ENCODE results near the gene C6orf52. TPM values are rescaled to one million over a fixed set of nuclear protein-coding genes. Genes with fewer than 3 reads are reported as not detected.
A peak's percentile ranks its signal among the peaks of the same experiment; 100 is the strongest.

C6orf52 gene
- total and polyA plus RNA-seq, 9 of the 15 experiments (the other 6 are each of a cell fraction or from before 2014, with no cell fraction given) = 6.7 to 37.0 (median 11.1) TPM

DNA sequence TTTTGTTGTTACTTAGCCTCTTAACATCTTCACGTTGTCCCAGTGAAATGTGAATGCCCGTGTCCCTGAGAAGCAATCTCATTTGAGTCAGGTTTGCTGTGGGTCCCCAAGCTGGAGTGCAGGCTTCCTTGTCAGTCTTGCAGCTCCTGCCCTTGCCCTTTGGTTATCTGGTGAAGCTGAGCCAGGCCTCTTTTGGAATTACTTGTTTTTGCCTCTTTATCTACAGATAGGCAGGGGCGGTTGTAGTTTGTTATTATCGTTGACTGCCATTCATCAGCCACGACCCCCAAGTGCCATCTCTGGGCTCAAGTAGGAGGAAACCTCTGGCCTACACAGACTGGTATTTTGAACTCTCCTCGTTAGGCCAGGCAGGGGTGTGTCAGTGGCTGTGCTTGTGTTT, 30.6 kb upstream of the C6orf52 start (continued):
- TF ChIP-seq, protein P1, sequence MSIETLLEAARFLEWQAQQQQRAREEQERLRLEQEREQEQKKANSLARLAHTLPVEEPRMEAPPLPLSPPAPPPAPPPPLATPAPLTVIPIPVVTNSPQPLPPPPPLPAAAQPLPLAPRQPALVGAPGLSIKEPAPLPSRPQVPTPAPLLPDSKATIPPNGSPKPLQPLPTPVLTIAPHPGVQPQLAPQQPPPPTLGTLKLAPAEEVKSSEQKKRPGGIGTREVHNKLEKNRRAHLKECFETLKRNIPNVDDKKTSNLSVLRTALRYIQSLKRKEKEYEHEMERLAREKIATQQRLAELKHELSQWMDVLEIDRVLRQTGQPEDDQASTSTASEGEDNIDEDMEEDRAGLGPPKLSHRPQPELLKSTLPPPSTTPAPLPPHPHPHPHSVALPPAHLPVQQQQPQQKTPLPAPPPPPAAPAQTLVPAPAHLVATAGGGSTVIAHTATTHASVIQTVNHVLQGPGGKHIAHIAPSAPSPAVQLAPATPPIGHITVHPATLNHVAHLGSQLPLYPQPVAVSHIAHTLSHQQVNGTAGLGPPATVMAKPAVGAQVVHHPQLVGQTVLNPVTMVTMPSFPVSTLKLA (conservative IDR thresholded peaks at IDR 0.05) = no peak
- TF ChIP-seq, protein P2, sequence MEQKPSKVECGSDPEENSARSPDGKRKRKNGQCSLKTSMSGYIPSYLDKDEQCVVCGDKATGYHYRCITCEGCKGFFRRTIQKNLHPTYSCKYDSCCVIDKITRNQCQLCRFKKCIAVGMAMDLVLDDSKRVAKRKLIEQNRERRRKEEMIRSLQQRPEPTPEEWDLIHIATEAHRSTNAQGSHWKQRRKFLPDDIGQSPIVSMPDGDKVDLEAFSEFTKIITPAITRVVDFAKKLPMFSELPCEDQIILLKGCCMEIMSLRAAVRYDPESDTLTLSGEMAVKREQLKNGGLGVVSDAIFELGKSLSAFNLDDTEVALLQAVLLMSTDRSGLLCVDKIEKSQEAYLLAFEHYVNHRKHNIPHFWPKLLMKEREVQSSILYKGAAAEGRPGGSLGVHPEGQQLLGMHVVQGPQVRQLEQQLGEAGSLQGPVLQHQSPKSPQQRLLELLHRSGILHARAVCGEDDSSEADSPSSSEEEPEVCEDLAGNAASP (IDR thresholded peaks at IDR 0.05) = no peak
- TF ChIP-seq ZNF551 (CRISPR knock-in tag; IDR thresholded peaks at IDR 0.05) = no peak
- no peak for TF ChIP-seq PTBP1 (IDR thresholded peaks at IDR 0.05; ENCODE audit: low read depth, low read length)
- no peak for TF ChIP-seq CEBPG (CRISPR knock-in tag; IDR thresholded peaks at IDR 0.05)
- TF ChIP-seq CEBPG (tag; conservative IDR thresholded peaks at IDR 0.05 in 1 of 2, IDR thresholded peaks at IDR 0.05 in 1 of 2) = no peak
- no peak for TF ChIP-seq POU5F1 (IDR thresholded peaks at IDR 0.05; ENCODE audit: borderline replicate concordance, low read depth, low read length, partially characterized antibody)
- TF ChIP-seq POLR2AphosphoS5 (IDR thresholded peaks at IDR 0.05; ENCODE audit: control insufficient read depth, insufficient read depth, low read depth, low read length) = peak; percentile 86; the same call in 1 of the 2 replicates
- no peak for TF ChIP-seq DMBX1 (CRISPR knock-in tag; IDR thresholded peaks at IDR 0.05; ENCODE audit: borderline replicate concordance)
- no peak for TF ChIP-seq NFXL1 (CRISPR knock-in tag; IDR thresholded peaks at IDR 0.05)
- TF ChIP-seq, protein P3, sequence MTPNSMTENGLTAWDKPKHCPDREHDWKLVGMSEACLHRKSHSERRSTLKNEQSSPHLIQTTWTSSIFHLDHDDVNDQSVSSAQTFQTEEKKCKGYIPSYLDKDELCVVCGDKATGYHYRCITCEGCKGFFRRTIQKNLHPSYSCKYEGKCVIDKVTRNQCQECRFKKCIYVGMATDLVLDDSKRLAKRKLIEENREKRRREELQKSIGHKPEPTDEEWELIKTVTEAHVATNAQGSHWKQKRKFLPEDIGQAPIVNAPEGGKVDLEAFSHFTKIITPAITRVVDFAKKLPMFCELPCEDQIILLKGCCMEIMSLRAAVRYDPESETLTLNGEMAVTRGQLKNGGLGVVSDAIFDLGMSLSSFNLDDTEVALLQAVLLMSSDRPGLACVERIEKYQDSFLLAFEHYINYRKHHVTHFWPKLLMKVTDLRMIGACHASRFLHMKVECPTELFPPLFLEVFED (CRISPR knock-in tag; conservative IDR thresholded peaks at IDR 0.05) = no peak
- TF ChIP-seq, protein P4, sequence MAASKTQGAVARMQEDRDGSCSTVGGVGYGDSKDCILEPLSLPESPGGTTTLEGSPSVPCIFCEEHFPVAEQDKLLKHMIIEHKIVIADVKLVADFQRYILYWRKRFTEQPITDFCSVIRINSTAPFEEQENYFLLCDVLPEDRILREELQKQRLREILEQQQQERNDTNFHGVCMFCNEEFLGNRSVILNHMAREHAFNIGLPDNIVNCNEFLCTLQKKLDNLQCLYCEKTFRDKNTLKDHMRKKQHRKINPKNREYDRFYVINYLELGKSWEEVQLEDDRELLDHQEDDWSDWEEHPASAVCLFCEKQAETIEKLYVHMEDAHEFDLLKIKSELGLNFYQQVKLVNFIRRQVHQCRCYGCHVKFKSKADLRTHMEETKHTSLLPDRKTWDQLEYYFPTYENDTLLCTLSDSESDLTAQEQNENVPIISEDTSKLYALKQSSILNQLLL (CRISPR knock-in tag; IDR thresholded peaks at IDR 0.05; ENCODE audit: borderline replicate concordance) = no peak
- TF ChIP-seq ZNF408 (CRISPR knock-in tag; IDR thresholded peaks at IDR 0.05; ENCODE audit: low read depth) = no peak
- no peak for TF ChIP-seq ZNF324 (CRISPR knock-in tag; IDR thresholded peaks at IDR 0.05)
- TF ChIP-seq CCNT2 (IDR thresholded peaks at IDR 0.05; ENCODE audit: borderline replicate concordance, extremely low read depth, insufficient read length, low read depth, low read length) = no peak
- no peak for TF ChIP-seq POLR2B (IDR thresholded peaks at IDR 0.05; ENCODE audit: low read depth, partially characterized antibody)
- no peak for TF ChIP-seq ZSCAN29 (IDR thresholded peaks at IDR 0.05)
- TF ChIP-seq BRCA1 (IDR thresholded peaks at IDR 0.05) = no peak
- TF ChIP-seq BRCA1 (CRISPR knock-in tag; IDR thresholded peaks at IDR 0.05) = no peak
- TF ChIP-seq, protein P5, sequence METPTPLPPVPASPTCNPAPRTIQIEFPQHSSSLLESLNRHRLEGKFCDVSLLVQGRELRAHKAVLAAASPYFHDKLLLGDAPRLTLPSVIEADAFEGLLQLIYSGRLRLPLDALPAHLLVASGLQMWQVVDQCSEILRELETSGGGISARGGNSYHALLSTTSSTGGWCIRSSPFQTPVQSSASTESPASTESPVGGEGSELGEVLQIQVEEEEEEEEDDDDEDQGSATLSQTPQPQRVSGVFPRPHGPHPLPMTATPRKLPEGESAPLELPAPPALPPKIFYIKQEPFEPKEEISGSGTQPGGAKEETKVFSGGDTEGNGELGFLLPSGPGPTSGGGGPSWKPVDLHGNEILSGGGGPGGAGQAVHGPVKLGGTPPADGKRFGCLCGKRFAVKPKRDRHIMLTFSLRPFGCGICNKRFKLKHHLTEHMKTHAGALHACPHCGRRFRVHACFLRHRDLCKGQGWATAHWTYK (CRISPR knock-in tag; IDR thresholded peaks at IDR 0.05) = no peak
- TF ChIP-seq, protein P6, sequence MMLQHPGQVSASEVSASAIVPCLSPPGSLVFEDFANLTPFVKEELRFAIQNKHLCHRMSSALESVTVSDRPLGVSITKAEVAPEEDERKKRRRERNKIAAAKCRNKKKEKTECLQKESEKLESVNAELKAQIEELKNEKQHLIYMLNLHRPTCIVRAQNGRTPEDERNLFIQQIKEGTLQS (IDR thresholded peaks at IDR 0.05) = no peak
- TF ChIP-seq, protein P6 (CRISPR knock-in tag; conservative IDR thresholded peaks at IDR 0.05) = no peak
